Panc1 (cell line): Measurements from ENCODE around the gene CDX1. TPM values are rescaled to one million over a fixed set of nuclear protein-coding genes. Genes with fewer than 3 reads are reported as not detected.
A peak's percentile ranks its signal among the peaks of the same experiment; 100 is the strongest.

Experiments used
- ATAC-seq: fragments of 200-7000 bp; cut with Tn5 transposase; 2 replicates; pipeline ENCODE4 v1.9.1; 2020; ENCODE audit warnings: mild to moderate bottlenecking, moderate library complexity
- BruUV-seq: library from RNA; stranded (reverse); fragments of 400-500 nt; replicated peaks from 2 replicates; lab custom pipeline; 2021; lab: Mats Ljungman, UMichigan
- CTCF ChIA-PET: fragments of 300-600 bp; sonication (Branson Sonifier 250); formaldehyde crosslinking; loops from one replicate; lab custom pipeline; 2022; ENCODE audit warnings: antibody characterized with exemption; lab: Charles Lee
- POLR2A ChIA-PET: fragments of 300-600 bp; sonication (Branson Sonifier 250); formaldehyde crosslinking; loops from one replicate; lab custom pipeline; 2022; ENCODE audit warnings: antibody characterized with exemption; lab: Charles Lee
- DNase-seq: peaks from one replicate; pipeline ENCODE4 v3.0.0-alpha.2; 2010; ENCODE audit warnings: low read depth, low spot score
- H3K27ac ChIP-seq: 2 replicates; pipeline ENCODE4 v1.5.1; 2011; ENCODE audit warnings: mild to moderate bottlenecking, low read length, inconsistent platforms
- H3K27me3 ChIP-seq: fragments of 200-500 bp; sonication (Bioruptor generic); 2 replicates; pipeline ENCODE4 v1.6.0; 2014; ENCODE audit warnings: low read length, inconsistent platforms; ENCODE audit not compliant: control insufficient read depth, insufficient read depth
- H3K36me3 ChIP-seq: fragments of 200-500 bp; sonication (Bioruptor generic); 2 replicates; pipeline ENCODE4 v1.5.1; 2014; ENCODE audit warnings: inconsistent platforms, mild to moderate bottlenecking, low read length, moderate library complexity; ENCODE audit not compliant: control insufficient read depth, insufficient read depth
- H3K4me1 ChIP-seq: 2 replicates; pipeline ENCODE4 v1.5.1; 2011; ENCODE audit warnings: inconsistent platforms, mild to moderate bottlenecking, low read length, moderate library complexity; ENCODE audit not compliant: control insufficient read depth, insufficient read depth
- H3K4me3 ChIP-seq, 2 experiments: 2 replicates each; pipeline ENCODE4 v1.5.1; 2011 to 2012; ENCODE audit warnings: low read depth in 2 of 2, low read length in 2 of 2, mild to moderate bottlenecking in 2 of 2, inconsistent platforms in 1 of 2, moderate library complexity in 1 of 2
- H3K9me3 ChIP-seq: fragments of 200-500 bp; sonication (Bioruptor generic); 2 replicates; pipeline ENCODE4 v1.5.1; 2014; ENCODE audit warnings: low read depth, mild to moderate bottlenecking, inconsistent platforms, low read length, moderate library complexity; ENCODE audit not compliant: control insufficient read depth, insufficient read depth
- POLR2AphosphoS5 ChIP-seq: IDR thresholded peaks from 2 replicates; pipeline ENCODE4 v1.6.1; 2012; ENCODE audit warnings: mild to moderate bottlenecking, low read depth, low read length, moderate library complexity
- SIN3A ChIP-seq: IDR thresholded peaks from 2 replicates; pipeline ENCODE4 v1.6.1; 2012; ENCODE audit warnings: low read depth, mild to moderate bottlenecking, low read length, moderate library complexity, borderline replicate concordance; ENCODE audit not compliant: insufficient read depth
- TCF7L2 ChIP-seq: IDR thresholded peaks from 2 replicates; pipeline ENCODE4 v1.6.1; 2011; ENCODE audit warnings: mild to moderate bottlenecking, low read depth, low read length, inconsistent platforms
- in situ Hi-C: cut with HindIII; loops from 2 replicates; pipeline ENCODE4 v1.10.0; 2016; ENCODE audit warnings: low sequenced_read_pairs, low pct_unique_long_range_greater_than_20kb
- intact Hi-C: fragments of 100-400 bp; cut with micrococcal nuclease; formaldehyde crosslinking; loops from one replicate; pipeline ENCODE4 v1.10.0; 2022; ENCODE audit not compliant: unreplicated experiment
- total RNA-seq: library from RNA; stranded (reverse); gene quantifications from one replicate; pipeline ENCODE4 v1.2.1, GENCODE V29; 2021; ENCODE audit not compliant: unreplicated experiment
- TF ChIP-seq, protein P1 (sequence below): fragments of 450-650 bp; IDR thresholded peaks from 2 replicates; pipeline ENCODE4 v1.5.1; 2017; ENCODE audit warnings: mild to moderate bottlenecking
- TF ChIP-seq, protein P2 (sequence below), 2 experiments: IDR thresholded peaks; 2 replicates each; pipeline ENCODE4 v1.6.1; 2011 to 2012; ENCODE audit warnings: low read depth in 2 of 2, control low read depth in 1 of 2, low read length in 1 of 2, mild to moderate bottlenecking in 1 of 2, moderate library complexity in 1 of 2; ENCODE audit not compliant: insufficient read depth in 1 of 2

The CDX1 gene
- total RNA-seq, 1 experiment from 2014 or later = not detected

GRCh38 chr5:150121448-150122157 is 45.0 kb upstream of the CDX1 start:
- Histone ChIP-seq H3K9me3 (no peaks in the 10 kb centered on the region), H3K27ac (no peak overlapping the region), H3K36me3 (no peaks in the 10 kb centered on the region), H3K4me1 (peaks cover 7% of the 10 kb centered on the region), H3K4me3 (no peak overlapping the region), H3K27me3 (no peaks in the 10 kb centered on the region)
- ChIA-PET POLR2A (no interaction called here), CTCF (no interaction called here)
- in situ Hi-C loops = no loop called here
- TF ChIP-seq TCF7L2 (no peak), SIN3A (no peak), POLR2AphosphoS5 (no peak)
- TF ChIP-seq, protein P1, sequence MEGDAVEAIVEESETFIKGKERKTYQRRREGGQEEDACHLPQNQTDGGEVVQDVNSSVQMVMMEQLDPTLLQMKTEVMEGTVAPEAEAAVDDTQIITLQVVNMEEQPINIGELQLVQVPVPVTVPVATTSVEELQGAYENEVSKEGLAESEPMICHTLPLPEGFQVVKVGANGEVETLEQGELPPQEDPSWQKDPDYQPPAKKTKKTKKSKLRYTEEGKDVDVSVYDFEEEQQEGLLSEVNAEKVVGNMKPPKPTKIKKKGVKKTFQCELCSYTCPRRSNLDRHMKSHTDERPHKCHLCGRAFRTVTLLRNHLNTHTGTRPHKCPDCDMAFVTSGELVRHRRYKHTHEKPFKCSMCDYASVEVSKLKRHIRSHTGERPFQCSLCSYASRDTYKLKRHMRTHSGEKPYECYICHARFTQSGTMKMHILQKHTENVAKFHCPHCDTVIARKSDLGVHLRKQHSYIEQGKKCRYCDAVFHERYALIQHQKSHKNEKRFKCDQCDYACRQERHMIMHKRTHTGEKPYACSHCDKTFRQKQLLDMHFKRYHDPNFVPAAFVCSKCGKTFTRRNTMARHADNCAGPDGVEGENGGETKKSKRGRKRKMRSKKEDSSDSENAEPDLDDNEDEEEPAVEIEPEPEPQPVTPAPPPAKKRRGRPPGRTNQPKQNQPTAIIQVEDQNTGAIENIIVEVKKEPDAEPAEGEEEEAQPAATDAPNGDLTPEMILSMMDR = no peak
- TF ChIP-seq, protein P2, sequence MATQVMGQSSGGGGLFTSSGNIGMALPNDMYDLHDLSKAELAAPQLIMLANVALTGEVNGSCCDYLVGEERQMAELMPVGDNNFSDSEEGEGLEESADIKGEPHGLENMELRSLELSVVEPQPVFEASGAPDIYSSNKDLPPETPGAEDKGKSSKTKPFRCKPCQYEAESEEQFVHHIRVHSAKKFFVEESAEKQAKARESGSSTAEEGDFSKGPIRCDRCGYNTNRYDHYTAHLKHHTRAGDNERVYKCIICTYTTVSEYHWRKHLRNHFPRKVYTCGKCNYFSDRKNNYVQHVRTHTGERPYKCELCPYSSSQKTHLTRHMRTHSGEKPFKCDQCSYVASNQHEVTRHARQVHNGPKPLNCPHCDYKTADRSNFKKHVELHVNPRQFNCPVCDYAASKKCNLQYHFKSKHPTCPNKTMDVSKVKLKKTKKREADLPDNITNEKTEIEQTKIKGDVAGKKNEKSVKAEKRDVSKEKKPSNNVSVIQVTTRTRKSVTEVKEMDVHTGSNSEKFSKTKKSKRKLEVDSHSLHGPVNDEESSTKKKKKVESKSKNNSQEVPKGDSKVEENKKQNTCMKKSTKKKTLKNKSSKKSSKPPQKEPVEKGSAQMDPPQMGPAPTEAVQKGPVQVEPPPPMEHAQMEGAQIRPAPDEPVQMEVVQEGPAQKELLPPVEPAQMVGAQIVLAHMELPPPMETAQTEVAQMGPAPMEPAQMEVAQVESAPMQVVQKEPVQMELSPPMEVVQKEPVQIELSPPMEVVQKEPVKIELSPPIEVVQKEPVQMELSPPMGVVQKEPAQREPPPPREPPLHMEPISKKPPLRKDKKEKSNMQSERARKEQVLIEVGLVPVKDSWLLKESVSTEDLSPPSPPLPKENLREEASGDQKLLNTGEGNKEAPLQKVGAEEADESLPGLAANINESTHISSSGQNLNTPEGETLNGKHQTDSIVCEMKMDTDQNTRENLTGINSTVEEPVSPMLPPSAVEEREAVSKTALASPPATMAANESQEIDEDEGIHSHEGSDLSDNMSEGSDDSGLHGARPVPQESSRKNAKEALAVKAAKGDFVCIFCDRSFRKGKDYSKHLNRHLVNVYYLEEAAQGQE (IDR thresholded peaks at IDR 0.05; ENCODE audit: insufficient read depth in 1 of 2, low read depth in 2 of 2, low read length in 1 of 2) = no peak
- no TSS peak for BruUV-seq
- DNase-seq (no peak), ATAC-seq (no peak)
- intact Hi-C loops = no loop called here

GRCh38 chr5:150122158-150122510 is 44.4 kb upstream of the CDX1 start:
- H3K36me3 ChIP-seq = no peaks in the 10 kb centered on the region

More at GRCh38 chr5:150122158-150122510, 44.4 kb upstream of the CDX1 start:
- ChIA-PET CTCF (no interaction called here), POLR2A (no interaction called here)
- no peak overlapping the region for H3K27ac ChIP-seq
- no TSS peak for BruUV-seq
- no peaks in the 10 kb centered on the region for H3K27me3 ChIP-seq
- TF ChIP-seq POLR2AphosphoS5 (no peak), TCF7L2 (no peak), SIN3A (no peak)
- TF ChIP-seq, protein P2 (IDR thresholded peaks at IDR 0.05; ENCODE audit: insufficient read depth in 1 of 2, low read depth in 2 of 2, low read length in 1 of 2) = no peak
- TF ChIP-seq, protein P1 = no peak
- H3K9me3 ChIP-seq = no peaks in the 10 kb centered on the region
- no peak overlapping the region for H3K4me3 ChIP-seq
- DNase-seq (no peak), ATAC-seq (peak; percentile 55)
- intact Hi-C loops = no loop called here
- in situ Hi-C loops = no loop called here
- peaks cover 4% of the 10 kb centered on the region for H3K4me1 ChIP-seq
